MM.1S (cell line): ENCODE data around the gene CCNJL.

Experiments used
- DNase-seq: peaks from one replicate; pipeline ENCODE4 v3.0.0-alpha.2; 2015
- H2AFZ ChIP-seq: fragments of 300-600 bp; sonication (generic); 2 replicates; pipeline ENCODE4 v1.6.0; 2016; ENCODE audit warnings: antibody characterized with exemption, low read length
- H3F3A ChIP-seq: fragments of 300-600 bp; sonication (generic); 2 replicates; pipeline ENCODE4 v1.6.1; 2016; ENCODE audit warnings: mild to moderate bottlenecking, antibody characterized with exemption, low read length, moderate library complexity, mixed read lengths; ENCODE audit not compliant: insufficient read depth
- H3K27ac ChIP-seq: fragments of 300-600 bp; sonication (generic); 2 replicates; pipeline ENCODE4 v1.5.1; 2016; ENCODE audit warnings: mild to moderate bottlenecking, low read length
- H3K27me3 ChIP-seq: fragments of 300-600 bp; sonication (generic); replicated peaks from 2 replicates; pipeline ENCODE4 v1.6.0; 2016; ENCODE audit warnings: low read length; ENCODE audit not compliant: insufficient read depth
- H3K36me3 ChIP-seq: fragments of 300-600 bp; sonication (generic); replicated peaks from 2 replicates; pipeline ENCODE4 v1.6.1; 2016; ENCODE audit warnings: mild to moderate bottlenecking, low read length, mixed read lengths; ENCODE audit not compliant: insufficient read depth
- H3K4me1 ChIP-seq: fragments of 300-600 bp; sonication (generic); 2 replicates; pipeline ENCODE4 v1.6.1; 2016; ENCODE audit warnings: low read length, mixed read lengths
- H3K4me2 ChIP-seq: fragments of 300-600 bp; sonication (generic); 2 replicates; pipeline ENCODE4 v1.6.0; 2016; ENCODE audit warnings: low read depth, low read length
- H3K4me3 ChIP-seq: fragments of 300-600 bp; sonication (generic); 2 replicates; pipeline ENCODE4 v1.5.1; 2016; ENCODE audit warnings: low read length, mixed read lengths
- H3K79me2 ChIP-seq: fragments of 300-600 bp; sonication (generic); 2 replicates; pipeline ENCODE4 v1.6.1; 2016; ENCODE audit warnings: mixed run types, low read length, mixed read lengths
- H3K9ac ChIP-seq: fragments of 300-600 bp; sonication (generic); 2 replicates; pipeline ENCODE4 v1.6.1; 2016; ENCODE audit warnings: low read length, mixed read lengths
- H3K9me2 ChIP-seq: fragments of 300-600 bp; sonication (generic); replicated peaks from 2 replicates; pipeline ENCODE4 v1.6.1; 2016; ENCODE audit warnings: mild to moderate bottlenecking, low read length, mixed read lengths; ENCODE audit not compliant: insufficient read depth
- H3K9me3 ChIP-seq: fragments of 300-600 bp; sonication (generic); replicated peaks from 2 replicates; pipeline ENCODE4 v1.6.1; 2016; ENCODE audit warnings: mild to moderate bottlenecking, low read length, mixed read lengths; ENCODE audit not compliant: insufficient read depth
- H4K20me1 ChIP-seq: fragments of 300-600 bp; sonication (generic); 2 replicates; pipeline ENCODE4 v1.6.1; 2016; ENCODE audit warnings: mild to moderate bottlenecking, low read length, moderate library complexity, mixed read lengths; ENCODE audit not compliant: insufficient read depth
- EZH2 ChIP-seq: fragments of 300-600 bp; sonication (generic); optimal IDR thresholded peaks from 2 replicates; pipeline ENCODE3; 2017; ENCODE audit warnings: low read depth, mild to moderate bottlenecking, antibody characterized with exemption, low read length, mixed read lengths
- EZH2phosphoT487 ChIP-seq: fragments of 300-600 bp; sonication (generic); IDR thresholded peaks from 2 replicates; pipeline ENCODE4 v1.6.1; 2018; ENCODE audit warnings: antibody characterized with exemption, low read length
- TF ChIP-seq, protein P1 (sequence below): fragments of 300-600 bp; sonication (generic); IDR thresholded peaks from 2 replicates; pipeline ENCODE4 v1.5.1; 2016; ENCODE audit warnings: antibody characterized with exemption, low read length, mixed read lengths

Gene CCNJL

DNA sequence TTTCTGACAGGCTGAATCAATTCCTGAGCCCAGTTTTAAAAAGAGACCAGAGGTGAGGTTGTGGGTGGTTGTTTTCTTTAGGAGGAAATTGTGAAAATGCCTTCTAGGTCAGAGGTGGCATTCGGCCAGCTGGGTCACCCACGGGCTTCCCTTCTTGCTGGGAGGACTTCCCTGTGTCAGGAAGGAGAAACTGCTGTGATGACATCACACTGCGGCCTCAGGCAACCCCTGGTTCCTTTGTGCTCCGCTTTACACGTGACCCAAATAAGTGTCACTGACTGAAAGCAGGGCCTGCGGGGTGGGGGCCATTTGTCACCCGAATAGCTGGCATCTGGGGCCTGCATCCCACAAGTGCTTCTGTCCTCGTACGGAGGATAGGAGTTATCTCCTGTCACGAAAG, 43.3 kb downstream of the CCNJL start:
- H3K4me1 ChIP-seq: no peaks in the 10 kb centered on the region
- no peak overlapping the region for H3K9ac ChIP-seq

GRCh38 chr5:160268121-160268520, 44.2 kb downstream of the CCNJL start:
- H3K79me2 ChIP-seq: no peaks in the 10 kb centered on the region
- no peaks in the 10 kb centered on the region for H4K20me1 ChIP-seq
- no peaks in the 10 kb centered on the region for H3K9me2 ChIP-seq
- no peak overlapping the region for H3K4me3 ChIP-seq
- DNase-seq: no peak
- no peaks in the 10 kb centered on the region for H3F3A ChIP-seq
- no peak overlapping the region for H3K27ac ChIP-seq
- H3K9ac ChIP-seq: no peak overlapping the region
- H3K27me3 ChIP-seq: no peaks in the 10 kb centered on the region
- H3K4me2 ChIP-seq: no peak overlapping the region
- H2AFZ ChIP-seq: no peak overlapping the region
- H3K36me3 ChIP-seq: no peaks in the 10 kb centered on the region
- TF ChIP-seq EZH2phosphoT487 (no peak), EZH2 (no peak)
- TF ChIP-seq, protein P1, sequence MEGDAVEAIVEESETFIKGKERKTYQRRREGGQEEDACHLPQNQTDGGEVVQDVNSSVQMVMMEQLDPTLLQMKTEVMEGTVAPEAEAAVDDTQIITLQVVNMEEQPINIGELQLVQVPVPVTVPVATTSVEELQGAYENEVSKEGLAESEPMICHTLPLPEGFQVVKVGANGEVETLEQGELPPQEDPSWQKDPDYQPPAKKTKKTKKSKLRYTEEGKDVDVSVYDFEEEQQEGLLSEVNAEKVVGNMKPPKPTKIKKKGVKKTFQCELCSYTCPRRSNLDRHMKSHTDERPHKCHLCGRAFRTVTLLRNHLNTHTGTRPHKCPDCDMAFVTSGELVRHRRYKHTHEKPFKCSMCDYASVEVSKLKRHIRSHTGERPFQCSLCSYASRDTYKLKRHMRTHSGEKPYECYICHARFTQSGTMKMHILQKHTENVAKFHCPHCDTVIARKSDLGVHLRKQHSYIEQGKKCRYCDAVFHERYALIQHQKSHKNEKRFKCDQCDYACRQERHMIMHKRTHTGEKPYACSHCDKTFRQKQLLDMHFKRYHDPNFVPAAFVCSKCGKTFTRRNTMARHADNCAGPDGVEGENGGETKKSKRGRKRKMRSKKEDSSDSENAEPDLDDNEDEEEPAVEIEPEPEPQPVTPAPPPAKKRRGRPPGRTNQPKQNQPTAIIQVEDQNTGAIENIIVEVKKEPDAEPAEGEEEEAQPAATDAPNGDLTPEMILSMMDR: no peak
- no peaks in the 10 kb centered on the region for H3K9me3 ChIP-seq
- H3K4me1 ChIP-seq: no peaks in the 10 kb centered on the region

More for the DNA sequence above, 43.3 kb downstream of the CCNJL start:
- TF ChIP-seq, protein P1: no peak
- TF ChIP-seq EZH2phosphoT487 (no peak), EZH2 (no peak)
- no peak overlapping the region for H3K27ac ChIP-seq
- no peaks in the 10 kb centered on the region for H3F3A ChIP-seq
- no peak for DNase-seq
- no peaks in the 10 kb centered on the region for H4K20me1 ChIP-seq
- no peaks in the 10 kb centered on the region for H3K79me2 ChIP-seq
- no peak overlapping the region for H3K4me2 ChIP-seq
- H3K36me3 ChIP-seq: no peaks in the 10 kb centered on the region
- H3K4me3 ChIP-seq: no peak overlapping the region
- H3K27me3 ChIP-seq: no peaks in the 10 kb centered on the region
- no peak overlapping the region for H2AFZ ChIP-seq
- no peaks in the 10 kb centered on the region for H3K9me3 ChIP-seq
- H3K9me2 ChIP-seq: no peaks in the 10 kb centered on the region

DNA sequence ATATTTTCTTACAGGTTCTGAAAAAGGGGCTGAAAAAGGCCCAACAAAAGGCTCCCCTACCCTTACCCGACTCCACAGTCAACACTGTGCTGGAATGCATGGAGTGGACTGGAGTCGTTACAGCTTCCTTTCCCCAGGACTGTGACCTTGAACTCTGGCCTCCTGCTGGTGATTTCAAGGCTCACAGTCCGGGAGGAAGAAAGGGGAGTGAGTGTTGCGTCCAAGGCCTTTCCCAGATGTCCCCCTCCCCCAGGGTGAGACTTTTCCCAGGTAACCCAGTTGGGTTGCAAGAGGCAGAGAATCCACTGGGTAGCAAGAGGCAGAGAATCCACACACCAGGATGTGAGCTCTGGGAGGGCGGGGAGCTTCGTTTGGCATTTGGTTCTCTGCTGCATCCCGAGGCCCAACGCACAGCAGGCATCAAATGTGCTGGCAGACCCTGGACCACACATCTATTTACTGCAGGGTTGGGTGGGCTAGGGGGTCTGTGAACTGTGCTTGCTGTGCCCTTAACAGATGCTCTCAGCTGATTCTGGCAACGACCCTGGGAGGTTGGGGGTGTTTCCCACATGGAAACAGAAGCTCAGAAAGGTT, 45.5 kb downstream of the CCNJL start:
- Histone ChIP-seq H3K4me3 (no peak overlapping the region), H2AFZ (no peak overlapping the region), H3K9ac (no peak overlapping the region), H3F3A (no peaks in the 10 kb centered on the region), H4K20me1 (no peaks in the 10 kb centered on the region), H3K9me3 (no peaks in the 10 kb centered on the region), H3K9me2 (no peaks in the 10 kb centered on the region), H3K4me1 (no peaks in the 10 kb centered on the region), H3K27ac (no peak overlapping the region), H3K27me3 (no peaks in the 10 kb centered on the region), H3K79me2 (no peaks in the 10 kb centered on the region), H3K4me2 (no peak overlapping the region), H3K36me3 (no peaks in the 10 kb centered on the region)
- TF ChIP-seq, protein P1: no peak
- no peak for DNase-seq
